OCI-LY3 (cell line): Measurements from ENCODE around the gene SELENON.

ENCODE experiments used
- H2AFZ ChIP-seq: fragments of 200-600, 300-600 bp; shearing (Covaris generic); 2 replicates; pipeline ENCODE4 v1.6.0; 2014; ENCODE audit warnings: antibody characterized with exemption, low read depth, low read length
- H3K27ac ChIP-seq: fragments of 200-600, 300-600 bp; sonication (generic); 2 replicates; pipeline ENCODE4 v1.5.1; 2014; ENCODE audit warnings: mild to moderate bottlenecking, low read length, moderate library complexity, mixed read lengths
- H3K27me3 ChIP-seq: fragments of 200-600, 300-600 bp; sonication (generic); 2 replicates; pipeline ENCODE4 v1.6.1; 2014; ENCODE audit warnings: low read depth, low read length, mixed read lengths
- H3K36me3 ChIP-seq: fragments of 200-600, 300-600 bp; sonication (generic); replicated peaks from 2 replicates; pipeline ENCODE3; 2014; ENCODE audit warnings: low read depth, low read length, mixed read lengths
- H3K4me1 ChIP-seq: fragments of 300-600, 200-600 bp; sonication (generic); 2 replicates; pipeline ENCODE4 v1.6.1; 2014; ENCODE audit warnings: low read length, mixed read lengths
- H3K4me2 ChIP-seq: fragments of 200-600, 300-600 bp; sonication (generic); 2 replicates; pipeline ENCODE4 v1.6.1; 2014; ENCODE audit warnings: low read length, mixed read lengths
- H3K4me3 ChIP-seq: fragments of 300-600, 200-600 bp; sonication (generic); 2 replicates; pipeline ENCODE4 v1.5.1; 2014; ENCODE audit warnings: antibody characterized with exemption, mild to moderate bottlenecking, low read length, moderate library complexity
- H3K79me2 ChIP-seq: fragments of 300-600, 200-600 bp; shearing (Covaris generic); 2 replicates; pipeline ENCODE4 v1.6.1; 2014; ENCODE audit warnings: mild to moderate bottlenecking, low read length, mixed read lengths
- H3K9ac ChIP-seq: fragments of 300-600, 200-600 bp; shearing (Covaris generic); 2 replicates; pipeline ENCODE4 v1.6.0; 2014; ENCODE audit warnings: mild to moderate bottlenecking, low read length, moderate library complexity
- H3K9me3 ChIP-seq: fragments of 200-600, 300-600 bp; shearing (Covaris generic); 2 replicates; pipeline ENCODE4 v1.6.1; 2014; ENCODE audit warnings: low read length, mixed read lengths; ENCODE audit not compliant: insufficient read depth
- H4K20me1 ChIP-seq: fragments of 200-600, 300-600 bp; sonication (generic); 2 replicates; pipeline ENCODE4 v1.6.1; 2016; ENCODE audit warnings: low read length, mixed read lengths; ENCODE audit not compliant: insufficient read depth
- CTCF ChIP-seq: fragments of 200-600, 300-600 bp; sonication (generic); IDR thresholded peaks from 2 replicates; pipeline ENCODE4 v1.5.1; 2014; ENCODE audit warnings: antibody characterized with exemption, low read length, low read depth
- EZH2phosphoT487 ChIP-seq: fragments of 200-600 bp; shearing (Covaris generic); IDR thresholded peaks from 2 replicates; pipeline ENCODE4 v1.6.1; 2018; ENCODE audit warnings: antibody characterized with exemption, mixed run types, low read depth

SELENON gene

GRCh38 chr1:25819491-25820246 lies 19.7 kb downstream of the SELENON start, which contains the start of gene MTFR1L:
MTFR1L (plus strand) TSS chr1:25819954; CDS start chr1:25823105, 3,151 bp downstream.
- Histone ChIP-seq H3K27me3 (no peaks in the 10 kb centered on the region), H3K27ac (peak within 1 kb of the TSS; percentile 37), H3K4me3 (peak within 1 kb of the TSS; percentile 92), H3K79me2 (peaks cover 16% of the 10 kb centered on the region), H3K9me3 (no peaks in the 10 kb centered on the region), H2AFZ (peak within 1 kb of the TSS; percentile 72; the same call in 1 of the 2 replicates), H3K4me2 (peak within 1 kb of the TSS; percentile 90), H4K20me1 (no peaks in the 10 kb centered on the region), H3K4me1 (peaks cover 4% of the 10 kb centered on the region), H3K9ac (peak within 1 kb of the TSS; percentile 83), H3K36me3 (no peaks in the 10 kb centered on the region)
- no peak for TF ChIP-seq CTCF

GRCh38 chr1:25820247-25821111 lies 20.5 kb downstream of the SELENON start:
- peak overlapping the region; percentile 4; the same call in 1 of the 2 replicates for H2AFZ ChIP-seq

GRCh38 chr1:25821112-25821476 lies 21.1 kb downstream of the SELENON start:
- Histone ChIP-seq H3K9me3 (no peaks in the 10 kb centered on the region), H3K27ac (peak overlapping the region; percentile 37; the same call in 1 of the 2 replicates), H3K4me2 (peak overlapping the region; percentile 90), H3K27me3 (no peaks in the 10 kb centered on the region), H3K9ac (peak overlapping the region; percentile 83), H2AFZ (no peak overlapping the region), H3K79me2 (peaks cover 16% of the 10 kb centered on the region), H3K36me3 (no peaks in the 10 kb centered on the region), H4K20me1 (no peaks in the 10 kb centered on the region), H3K4me1 (peaks cover 4% of the 10 kb centered on the region), H3K4me3 (peak overlapping the region; percentile 92)
- TF ChIP-seq CTCF: no peak
- TF ChIP-seq EZH2phosphoT487: no peak

More at GRCh38 chr1:25820247-25821111, 20.5 kb downstream of the SELENON start:
- H3K36me3 ChIP-seq: no peaks in the 10 kb centered on the region
- H3K9me3 ChIP-seq: no peaks in the 10 kb centered on the region
- no peaks in the 10 kb centered on the region for H3K27me3 ChIP-seq
- H3K4me2 ChIP-seq: peak overlapping the region; percentile 90
- TF ChIP-seq EZH2phosphoT487: no peak
- TF ChIP-seq CTCF: no peak
- H3K27ac ChIP-seq: peak overlapping the region; percentile 37
- H3K4me3 ChIP-seq: peak overlapping the region; percentile 92
- H3K79me2 ChIP-seq: peaks cover 16% of the 10 kb centered on the region
- peak overlapping the region; percentile 83 for H3K9ac ChIP-seq
- H4K20me1 ChIP-seq: no peaks in the 10 kb centered on the region
- peaks cover 4% of the 10 kb centered on the region for H3K4me1 ChIP-seq

GRCh38 chr1:25821630-25822091 lies 21.7 kb downstream of the SELENON start:
- H3K4me1 ChIP-seq: peaks cover 4% of the 10 kb centered on the region
- no peak overlapping the region for H2AFZ ChIP-seq
- no peaks in the 10 kb centered on the region for H4K20me1 ChIP-seq
- TF ChIP-seq EZH2phosphoT487 (no peak), CTCF (no peak)
- peak overlapping the region; percentile 90 for H3K4me2 ChIP-seq
- H3K9ac ChIP-seq: 0 out of 2 replicates have a peak overlapping the region, but pooled peaks have one; percentile 83
- H3K9me3 ChIP-seq: no peaks in the 10 kb centered on the region
- H3K4me3 ChIP-seq: peak overlapping the region; percentile 92
- H3K27me3 ChIP-seq: no peaks in the 10 kb centered on the region
- H3K79me2 ChIP-seq: peaks cover 16% of the 10 kb centered on the region
- no peak overlapping the region for H3K27ac ChIP-seq
- no peaks in the 10 kb centered on the region for H3K36me3 ChIP-seq
